NCI-H1694 (cell line): ENCODE data around the gene TBP.
A peak's percentile ranks its signal among the peaks of the same experiment; 100 is the strongest.

Source experiments
- DNase-seq: peaks from one replicate; lab custom pipeline; 2025; lab: John Stamatoyannopoulos, UW

TBP gene

GRCh38 chr6:170535004-170535403, 19.2 kb upstream of the TBP start:
- no peak for DNase-seq

GRCh38 chr6:170536671-170537070, 17.5 kb upstream of the TBP start:
- DNase-seq: no peak

- no peak for DNase-seq
Measured at GRCh38 chr6:170537329-170537728, 16.8 kb upstream of the TBP start.

GRCh38 chr6:170542031-170542719, 12.0 kb upstream of the TBP start:
- DNase-seq: no peak

- no peak for DNase-seq
Measured at GRCh38 chr6:170545405-170545804, 8.8 kb upstream of the TBP start.

- peak; percentile 70 for DNase-seq
Measured at GRCh38 chr6:170552765-170553533, 1.2 kb upstream of the TBP start, which contains the start of gene PSMB1. Gene PSMB1, minus strand, starts transcription at chr6:170553307. Its CDS starts 65 bp downstream, at chr6:170553242.

- peak; percentile 35 for DNase-seq
Measured at GRCh38 chr6:170553534-170554012, 596 bp upstream of the TBP start.

- no peak for DNase-seq
Measured at GRCh38 chr6:170554796-170555137, 598 bp downstream of the TBP start.

- DNase-seq: no peak
Measured at GRCh38 chr6:170555305-170555704, 1.1 kb downstream of the TBP start.

GRCh38 chr6:170561555-170561954, 7.4 kb downstream of the TBP start:
- no peak for DNase-seq

GRCh38 chr6:170564936-170565530, 10.9 kb downstream of the TBP start:
- DNase-seq: no peak

GRCh38 chr6:170572704-170573466, 18.7 kb downstream of the TBP start:
- no peak for DNase-seq

GRCh38 chr6:170575250-170575649, 21.1 kb downstream of the TBP start:
- DNase-seq: no peak

GRCh38 chr6:170578909-170579308, 24.7 kb downstream of the TBP start:
- no peak for DNase-seq

GRCh38 chr6:170583756-170584180, 29.6 kb downstream of the TBP start:
- DNase-seq: peak; percentile 21

GRCh38 chr6:170584181-170584953, 30.2 kb downstream of the TBP start, which contains the start of gene PDCD2:
Gene PDCD2, minus strand, starts transcription at chr6:170584637. Its CDS starts 56 bp downstream, at chr6:170584581.
- peak; percentile 74 for DNase-seq

GRCh38 chr6:170584954-170585498, 30.9 kb downstream of the TBP start:
- DNase-seq: no peak

- DNase-seq: no peak
Measured at GRCh38 chr6:170590725-170591124, 36.6 kb downstream of the TBP start.

GRCh38 chr6:170596426-170596825, 42.3 kb downstream of the TBP start:
- DNase-seq: no peak

- DNase-seq: no peak
Measured at GRCh38 chr6:170597278-170597677, 43.1 kb downstream of the TBP start.
